GM12878 (cell line): ENCODE data around the gene MRGPRE. TPM values are rescaled to one million over a fixed set of nuclear protein-coding genes. Genes with fewer than 3 reads are reported as not detected.

Source experiments
- ATAC-seq: fragments of 200-7000 bp; cut with Tn5 transposase; 3 replicates; pipeline ENCODE4 v1.9.1; 2020; ENCODE audit warnings: mild to moderate bottlenecking, moderate library complexity
- BruUV-seq: library from RNA; stranded (reverse); fragments of 400-500 nt; replicated peaks from 2 replicates; lab custom pipeline; 2021; lab: Mats Ljungman, UMichigan
- CTCF ChIA-PET: fragments of 300-600 bp; sonication (Branson Sonifier 250); formaldehyde crosslinking; extraction: SDS; loops from one replicate; lab custom pipeline; 2021; ENCODE audit warnings: inconsistent platforms; lab: Yijun Ruan, JAX
- POLR2A ChIA-PET: fragments of 350-600 bp; formaldehyde crosslinking; extraction: SDS; loops from one replicate; lab custom pipeline; 2021; ENCODE audit warnings: inconsistent platforms; lab: Charles Lee
- RAD21 ChIA-PET: fragments of 300-600 bp; sonication (Branson Sonifier 250); formaldehyde crosslinking; loops from one replicate; lab custom pipeline; 2023; ENCODE audit warnings: antibody characterized with exemption; ENCODE audit not compliant: unreplicated experiment; lab: Charles Lee
- SMC1A ChIA-PET: fragments of 300-600 bp; sonication (Branson Sonifier 250); formaldehyde crosslinking; loops from one replicate; lab custom pipeline; 2023; ENCODE audit not compliant: unreplicated experiment, uncharacterized antibody; lab: Charles Lee
- DNase-seq: peaks from one replicate; pipeline ENCODE4 v3.0.0-alpha.2; 2011; ENCODE audit warnings: low read depth, low spot score
- FAIRE-seq: peaks from 3 replicates; lab custom pipeline; 2011; peaks lifted over from hg19 to GRCh38; lab: Jason Lieb, UNC
- H2AFZ ChIP-seq: 2 replicates; pipeline ENCODE4 v1.6.0; 2011; ENCODE audit warnings: low read depth, low read length, control low read depth; ENCODE audit not compliant: control insufficient read depth
- H3K27ac ChIP-seq: 2 replicates; pipeline ENCODE4 v1.5.1; 2011; ENCODE audit warnings: control low read depth; ENCODE audit not compliant: control insufficient read depth, insufficient read depth
- H3K27me3 ChIP-seq, 2 experiments: replicated peaks in 1 of 2; 2 replicates each; pipeline versions ENCODE4 v1.6.0 to v1.6.1; 2011; ENCODE audit warnings: low read length in 1 of 2; ENCODE audit not compliant: control insufficient read depth in 2 of 2, insufficient read depth in 2 of 2
- H3K36me3 ChIP-seq, 2 experiments: 2 replicates each; pipeline ENCODE4 v1.5.1; 2011; ENCODE audit warnings: low read length in 1 of 2; ENCODE audit not compliant: control insufficient read depth in 2 of 2, insufficient read depth in 2 of 2
- H3K4me1 ChIP-seq: 2 replicates; pipeline ENCODE4 v1.6.1; 2011; ENCODE audit warnings: mild to moderate bottlenecking, low read length, moderate library complexity, mixed read lengths; ENCODE audit not compliant: control insufficient read depth, insufficient read depth
- H3K4me2 ChIP-seq: 2 replicates; pipeline ENCODE4 v1.6.0; 2011; ENCODE audit warnings: control low read depth; ENCODE audit not compliant: control insufficient read depth, insufficient read depth
- H3K4me3 ChIP-seq: fragments of 200-600 bp; sonication (generic); 2 replicates; pipeline ENCODE4 v1.5.1; 2016
- H3K79me2 ChIP-seq: 2 replicates; pipeline ENCODE4 v1.6.0; 2011; ENCODE audit warnings: low read length; ENCODE audit not compliant: control insufficient read depth, insufficient read depth
- H3K9ac ChIP-seq: 2 replicates; pipeline ENCODE4 v1.8.0; 2011; ENCODE audit warnings: low read length, control low read depth, mixed read lengths; ENCODE audit not compliant: control insufficient read depth, insufficient read depth
- H3K9me3 ChIP-seq: replicated peaks from 3 replicates; pipeline ENCODE4 v1.5.1; 2011; ENCODE audit warnings: mild to moderate bottlenecking, low read length; ENCODE audit not compliant: control insufficient read depth, insufficient read depth
- H4K20me1 ChIP-seq: 2 replicates; pipeline ENCODE4 v1.6.0; 2011; ENCODE audit not compliant: control insufficient read depth, insufficient read depth
- ATF2 ChIP-seq: IDR thresholded peaks from 2 replicates; pipeline ENCODE4 v1.6.1; 2012; ENCODE audit warnings: low read length, inconsistent platforms
- ATF7 ChIP-seq: fragments of 450-650 bp; IDR thresholded peaks from 2 replicates; pipeline ENCODE4 v1.6.1; 2016; ENCODE audit warnings: low read depth, mild to moderate bottlenecking
- BCL3 ChIP-seq: IDR thresholded peaks from 2 replicates; pipeline ENCODE4 v1.6.1; 2011; ENCODE audit warnings: borderline replicate concordance, low read depth, mild to moderate bottlenecking, moderate library complexity, low read length; ENCODE audit not compliant: insufficient read depth, poor library complexity, severe bottlenecking
- BRCA1 ChIP-seq: IDR thresholded peaks from 2 replicates; pipeline ENCODE4 v1.6.1; 2011; ENCODE audit warnings: low read depth, low read length, improper control_type of control experiment
- KAT2A ChIP-seq: conservative IDR thresholded peaks from 2 replicates; pipeline ENCODE4 v1.6.1; 2011; ENCODE audit warnings: low read depth, low read length; ENCODE audit not compliant: control insufficient read depth
- KLF5 ChIP-seq: fragments of 450-650 bp; IDR thresholded peaks from 2 replicates; pipeline ENCODE4 v1.6.1; 2014; ENCODE audit warnings: mild to moderate bottlenecking; ENCODE audit not compliant: partially characterized antibody
- SMAD5 ChIP-seq: IDR thresholded peaks from 2 replicates; pipeline ENCODE4 v1.6.1; 2016; ENCODE audit warnings: antibody characterized with exemption, low read depth
- SREBF1 ChIP-seq: IDR thresholded peaks from 2 replicates; pipeline ENCODE4 v1.6.1; 2012; ENCODE audit warnings: mild to moderate bottlenecking, low read length
- WGBS: methylation state at CpG from one replicate; pipeline ENCODE4 v1.1.6; 2016; ENCODE audit warnings: low lambda C conversion rate; ENCODE audit not compliant: insufficient replicate concordance, insufficient coverage; ENCODE audit errors: missing lambda C conversion rate; 5-methylcytosine and 5-hydroxymethylcytosine counted together
- in situ Hi-C: fragments of 300-500 bp; cut with MboI; formaldehyde crosslinking; loops from 9 replicates; pipeline ENCODE4 v1.14.3; 2018; ENCODE audit warnings: mixed read lengths
- intact Hi-C: fragments of 100-400 bp; cut with micrococcal nuclease; formaldehyde crosslinking; loops from one replicate; pipeline ENCODE4 v1.14.2; 2022; ENCODE audit not compliant: unreplicated experiment
- polyA plus RNA-seq, 11 experiments: library from polyadenylated mRNA; depleted of rRNA in 4 of 11; unstranded in 6 of 11; stranded (reverse) in 5 of 11; fragments of >200 nt; fragmentation: Nextera tagmentation in 4 of 11; fragmentation: Illumina TruSeq in 1 of 11; extraction: Ambion mirVana in 4 of 11; extraction: Trizol in 1 of 11; gene quantifications; 1 replicate in 1 of 11; 2 replicates in 10 of 11; pipeline versions ENCODE4 v1.2.1 to v1.2.3, GENCODE V29; 2011 to 2016; ENCODE audit warnings: inconsistent platforms in 2 of 11, missing spikeins in 2 of 11, low read depth in 1 of 11
- total RNA-seq, 4 experiments: library from RNA; depleted of rRNA in 3 of 4; stranded (reverse); fragments of >200 nt in 3 of 4; fragmentation: Illumina TruSeq in 1 of 4; extraction: Trizol in 1 of 4; gene quantifications; 2 replicates each; pipeline versions ENCODE4 v1.2.1 to v1.2.3, GENCODE V29; 2013 to 2021

MRGPRE gene
- total and polyA plus RNA-seq, 10 of the 15 experiments (the other 5 are each of a cell fraction or from before 2014, with no cell fraction given) = 0.34 TPM; not detected in 9

DNA sequence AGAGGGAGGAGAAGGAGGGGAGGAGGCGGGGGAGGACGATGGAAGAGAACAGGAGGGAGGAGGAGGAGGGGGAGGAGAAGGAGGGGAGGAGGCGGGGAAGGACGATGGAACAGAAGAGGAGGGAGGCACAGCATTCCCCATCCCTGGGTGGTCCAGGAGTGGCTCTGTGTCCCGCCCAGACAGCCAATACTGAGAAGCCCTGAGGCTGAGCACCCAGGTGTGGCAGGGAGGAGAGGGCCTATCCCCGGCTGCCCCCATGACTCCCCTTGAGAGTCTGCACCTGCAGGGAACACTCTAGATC, 717 bp downstream of the MRGPRE start:
- Histone ChIP-seq H3K27me3 (no peaks in the 10 kb centered on the region; a peak in 2 of 4 replicates), H3K79me2 (no peaks in the 10 kb centered on the region), H4K20me1 (no peaks in the 10 kb centered on the region), H3K4me3 (no peak overlapping the region), H3K9me3 (no peaks in the 10 kb centered on the region), H2AFZ (no peak overlapping the region), H3K27ac (no peak overlapping the region), H3K4me2 (no peak overlapping the region), H3K4me1 (no peaks in the 10 kb centered on the region), H3K36me3 (no peaks in the 10 kb centered on the region), H3K9ac (no peak overlapping the region)
- ChIA-PET SMC1A (no interaction called here), CTCF (no interaction called here), POLR2A (no interaction called here), RAD21 (no interaction called here)
- BruUV-seq = no TSS peak
- WGBS = 18% methylated on average over 2 of the region's 6 CpGs
- no peak for ATAC-seq
- no peak for TF ChIP-seq ATF7
- TF ChIP-seq BRCA1 = no peak
- no peak for TF ChIP-seq BCL3
- TF ChIP-seq SMAD5 = no peak
- TF ChIP-seq ATF2 = no peak
- no peak for TF ChIP-seq SREBF1
- TF ChIP-seq KLF5 = no peak
- TF ChIP-seq KAT2A = no peak
- intact Hi-C loops (loop anchor here (10.0 kb wide), 1 partner anchor 183 kb away; no protein-coding TSS in a partner anchor), in situ Hi-C loops (no loop called here)
- DNase-seq = no peak
- FAIRE-seq = no peak
